GM21619 (cell line): ENCODE data around the gene SERPIND1.
"Not testable (repeated sequence)": the region's sequence is repeated elsewhere in the genome, so short reads cannot be mapped to it uniquely, and the experiment has no call there.

Experiments
- ATAC-seq: cut with Tn5 transposase; IDR thresholded peaks from one replicate; pipeline ENCODE4 v1.9.1; 2021; ENCODE audit not compliant: unreplicated experiment

The SERPIND1 gene

DNA sequence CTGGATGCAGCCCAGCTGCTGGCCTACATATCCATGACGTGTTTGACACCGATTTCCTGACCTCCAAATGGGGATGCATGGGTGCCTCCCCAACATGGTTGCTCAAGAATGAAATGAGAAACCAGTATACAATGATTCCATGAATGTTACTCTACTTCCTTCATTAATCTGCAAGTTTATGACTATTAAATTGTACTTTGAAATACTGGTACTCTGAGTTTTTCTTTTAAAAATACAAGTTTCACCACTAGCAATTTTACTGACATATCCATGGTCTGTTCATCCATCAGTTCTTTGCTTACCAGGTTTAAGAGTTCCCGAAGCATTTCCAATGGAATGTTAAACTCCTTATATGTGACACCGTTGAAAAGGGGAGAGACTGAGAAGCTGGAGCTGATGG, 39.1 kb downstream of the SERPIND1 start:
- ATAC-seq: no peak

DNA sequence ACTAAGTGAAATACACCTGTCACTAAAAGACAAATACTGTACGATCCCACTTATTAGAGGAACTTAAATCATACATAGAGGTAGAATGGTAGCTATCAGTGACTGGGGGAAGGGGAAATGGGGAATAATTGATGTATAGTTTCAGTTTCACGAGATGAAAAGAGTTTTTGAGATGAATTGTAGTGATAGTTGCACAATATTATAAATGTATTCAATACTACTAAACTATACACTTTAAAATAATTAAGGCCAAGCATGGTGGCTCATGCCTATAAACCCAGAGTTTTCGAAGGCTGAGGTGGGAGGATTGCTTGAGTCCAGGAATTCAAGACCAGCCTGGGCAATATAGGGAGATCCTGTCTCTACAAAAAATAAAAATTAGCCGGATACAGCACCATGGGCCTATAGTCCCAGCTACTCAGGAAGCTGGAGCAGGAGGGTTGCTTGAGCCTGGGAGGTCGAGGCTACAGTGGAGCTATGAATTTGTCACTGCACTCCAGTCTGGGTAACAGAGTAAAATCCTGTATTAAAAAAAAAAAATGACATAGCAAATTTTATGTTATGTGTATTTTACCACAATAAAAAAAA, 40.4 kb downstream of the SERPIND1 start:
- no peak for ATAC-seq

DNA sequence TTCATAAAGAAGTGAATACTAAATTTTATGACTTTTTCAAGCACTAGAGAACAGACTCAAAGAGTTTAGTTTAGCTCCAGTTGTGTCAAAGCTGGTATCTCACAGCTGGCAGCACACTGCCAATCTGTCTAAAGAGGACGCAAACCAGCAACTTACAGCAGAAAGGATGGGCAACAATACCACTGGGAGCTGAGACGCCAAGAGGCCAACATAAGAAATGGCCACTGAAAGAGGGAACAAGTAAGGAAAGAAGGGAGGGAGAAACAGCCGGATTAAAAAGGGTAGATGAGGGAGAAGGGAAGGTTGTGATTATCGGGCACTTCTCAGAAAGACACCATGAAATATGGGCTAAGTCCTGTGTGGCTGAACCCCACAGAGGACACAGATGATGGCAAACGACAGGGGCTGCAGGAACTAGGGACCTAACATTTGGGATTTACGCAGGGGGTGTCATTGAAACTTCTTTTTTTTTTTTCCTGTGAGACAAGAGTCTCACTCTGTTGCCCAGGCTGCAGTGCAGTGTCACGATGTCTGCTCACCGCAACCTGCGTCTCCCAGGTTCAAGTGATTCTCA, 41.7 kb downstream of the SERPIND1 start:
- no peak for ATAC-seq

DNA sequence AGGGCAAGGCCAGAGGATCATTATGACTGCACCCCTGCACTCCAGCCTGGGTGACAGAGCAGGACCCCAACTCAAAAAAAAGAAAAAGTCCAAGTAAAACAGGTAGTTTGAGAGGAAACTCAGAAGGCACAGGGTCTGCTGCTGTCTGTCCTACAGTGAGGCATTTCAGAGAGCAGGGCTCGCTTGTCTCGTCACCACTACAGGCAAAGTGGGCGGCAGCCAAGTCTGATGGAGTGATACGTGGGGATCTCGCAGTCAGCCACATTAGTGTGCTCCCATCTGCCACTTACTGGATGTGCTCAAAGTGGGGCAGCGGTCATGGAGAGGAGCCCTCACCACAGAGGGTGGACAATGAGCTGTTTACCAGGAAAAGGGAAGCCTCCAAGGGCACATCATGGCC, 42.6 kb downstream of the SERPIND1 start:
- ATAC-seq: no peak

DNA sequence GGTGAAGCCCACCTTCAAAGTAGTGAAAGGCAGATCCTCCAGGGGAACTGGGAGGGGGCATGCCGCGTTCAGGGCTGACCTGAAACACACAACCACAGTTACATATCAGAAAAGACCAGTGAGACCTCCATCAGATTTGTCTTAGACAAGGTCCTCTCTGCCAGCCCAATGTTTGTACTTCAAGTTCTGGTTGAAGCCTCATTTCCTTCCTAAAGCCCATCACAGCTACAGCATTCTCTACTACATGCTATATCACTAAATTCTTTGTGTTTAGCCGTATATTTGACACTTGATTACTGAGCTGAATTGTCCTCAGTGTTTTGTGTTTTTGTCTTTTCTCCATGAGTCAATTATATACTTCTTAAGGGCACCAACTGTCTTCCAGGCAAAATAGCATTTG, 44.6 kb downstream of the SERPIND1 start:
- ATAC-seq: no peak

DNA sequence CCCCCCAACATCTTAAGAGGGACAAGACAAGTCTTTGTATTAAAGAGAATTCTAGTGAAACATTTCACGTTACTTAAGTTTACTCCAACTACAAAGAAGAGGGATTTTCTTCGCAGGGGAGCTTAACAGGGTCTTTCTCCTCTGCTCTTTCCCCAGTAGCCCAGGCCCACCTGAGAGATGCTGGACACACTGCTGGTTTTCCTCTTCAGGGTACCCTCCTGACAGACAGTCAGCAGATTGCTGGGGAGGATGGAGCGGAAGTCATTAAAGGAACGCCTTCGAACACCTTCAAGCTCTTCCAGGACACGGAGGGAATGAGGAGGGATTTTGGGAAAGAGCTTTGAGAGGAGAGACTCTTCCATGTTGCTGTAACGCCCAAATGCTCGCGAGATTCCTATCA, 45.6 kb downstream of the SERPIND1 start:
- ATAC-seq: no peak

DNA sequence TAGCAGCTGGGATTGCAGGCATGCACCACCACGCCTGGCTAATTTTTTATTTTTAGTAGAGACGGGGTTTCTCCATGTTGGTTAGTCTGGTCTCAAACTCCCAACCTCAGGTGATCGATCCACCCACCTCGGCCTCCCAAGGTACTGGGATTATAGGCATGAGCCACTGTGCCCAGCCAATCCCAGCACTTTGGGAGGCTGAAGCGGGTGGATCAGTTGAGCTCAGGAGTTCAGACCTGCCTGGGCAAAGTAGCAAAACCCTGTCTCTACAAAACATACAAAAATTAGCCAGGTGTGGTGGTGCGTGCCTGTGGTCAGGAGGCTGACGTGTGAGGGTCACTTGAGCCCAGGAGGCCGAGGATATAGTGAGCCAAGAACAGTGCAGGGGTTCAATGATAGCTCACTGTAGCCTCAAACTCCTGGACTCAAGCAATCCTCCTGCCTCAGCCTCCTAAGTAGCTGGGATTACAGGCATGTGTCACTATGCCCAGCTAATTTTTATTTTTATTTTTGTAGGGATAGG, 47.9 kb downstream of the SERPIND1 start:
- not testable (repeated sequence) for ATAC-seq

DNA sequence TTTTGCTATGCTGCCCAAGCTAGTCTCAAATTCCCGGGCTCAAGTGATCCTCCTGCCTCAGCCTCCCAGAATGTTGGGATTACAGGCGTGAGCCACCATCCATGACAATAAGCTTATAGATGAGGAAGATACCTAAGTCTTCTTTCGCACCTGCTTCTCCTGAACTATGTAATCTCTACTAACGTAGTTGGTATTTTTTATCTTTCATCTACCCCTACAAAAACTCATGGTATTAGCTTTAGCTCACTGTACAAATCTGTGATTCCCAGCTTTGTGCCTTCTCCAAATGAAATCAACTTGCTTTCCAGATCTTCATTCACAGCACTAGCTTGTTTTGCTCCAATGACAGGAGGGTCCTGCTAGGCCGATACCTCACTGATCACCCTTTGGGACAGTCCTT, 48.3 kb downstream of the SERPIND1 start:
- no peak for ATAC-seq

DNA sequence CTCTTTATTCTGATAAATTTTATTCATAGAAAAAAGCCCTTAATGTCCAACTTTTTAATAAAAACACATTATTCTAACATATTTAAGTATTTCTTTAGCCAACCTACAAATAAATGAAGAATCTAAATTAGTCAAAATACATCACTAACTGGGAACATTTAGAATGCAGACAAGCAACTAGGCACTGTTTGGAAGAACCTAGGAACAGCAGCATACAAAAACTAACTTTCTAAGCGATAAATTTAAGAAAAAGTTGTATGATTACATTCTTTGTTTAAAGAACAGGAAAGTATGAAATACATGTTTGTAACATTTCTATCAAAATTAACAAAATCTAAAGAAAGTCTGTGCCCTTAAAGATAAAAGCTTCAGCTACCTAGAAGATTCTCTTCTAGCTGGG, 49.4 kb downstream of the SERPIND1 start:
- ATAC-seq: no peak

DNA sequence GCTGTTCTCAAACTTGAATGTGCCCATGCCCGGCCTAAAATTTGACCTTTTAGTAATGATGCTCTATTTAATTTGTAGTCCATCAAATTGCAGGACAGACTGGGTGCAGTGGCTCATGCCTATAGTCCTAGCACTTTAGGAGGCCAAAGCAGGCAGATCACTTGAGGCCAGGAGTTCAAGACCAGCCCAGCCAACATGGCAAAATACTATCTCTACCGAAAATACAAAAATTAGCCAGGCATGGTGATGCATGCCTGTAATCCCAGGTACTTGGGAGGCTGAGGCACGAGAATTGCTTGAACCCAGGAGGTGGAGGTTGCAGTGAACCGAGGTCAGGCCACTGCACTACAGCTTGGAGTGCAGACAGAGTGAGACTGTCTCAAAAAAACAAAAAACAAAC, 51.3 kb downstream of the SERPIND1 start:
- not testable (repeated sequence) for ATAC-seq

DNA sequence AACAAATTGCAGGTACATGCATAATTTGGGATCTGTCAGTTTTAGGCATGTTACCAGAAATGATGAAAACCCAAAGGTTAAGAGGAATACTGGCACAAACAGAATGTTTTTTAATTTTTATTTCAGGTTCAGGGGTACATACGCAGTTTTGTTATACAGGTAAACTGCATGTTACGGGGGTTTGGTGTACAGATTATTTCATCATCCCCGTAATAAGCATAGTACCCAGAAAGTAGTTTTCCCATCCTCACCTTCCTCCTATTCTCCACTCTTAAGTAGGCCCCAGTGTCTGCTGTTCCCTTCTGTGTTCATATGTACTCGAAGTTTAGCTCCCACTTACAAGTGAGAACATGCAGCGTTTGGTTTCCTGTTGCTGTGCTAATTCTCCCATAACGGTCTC, 51.7 kb downstream of the SERPIND1 start:
- no peak for ATAC-seq

DNA sequence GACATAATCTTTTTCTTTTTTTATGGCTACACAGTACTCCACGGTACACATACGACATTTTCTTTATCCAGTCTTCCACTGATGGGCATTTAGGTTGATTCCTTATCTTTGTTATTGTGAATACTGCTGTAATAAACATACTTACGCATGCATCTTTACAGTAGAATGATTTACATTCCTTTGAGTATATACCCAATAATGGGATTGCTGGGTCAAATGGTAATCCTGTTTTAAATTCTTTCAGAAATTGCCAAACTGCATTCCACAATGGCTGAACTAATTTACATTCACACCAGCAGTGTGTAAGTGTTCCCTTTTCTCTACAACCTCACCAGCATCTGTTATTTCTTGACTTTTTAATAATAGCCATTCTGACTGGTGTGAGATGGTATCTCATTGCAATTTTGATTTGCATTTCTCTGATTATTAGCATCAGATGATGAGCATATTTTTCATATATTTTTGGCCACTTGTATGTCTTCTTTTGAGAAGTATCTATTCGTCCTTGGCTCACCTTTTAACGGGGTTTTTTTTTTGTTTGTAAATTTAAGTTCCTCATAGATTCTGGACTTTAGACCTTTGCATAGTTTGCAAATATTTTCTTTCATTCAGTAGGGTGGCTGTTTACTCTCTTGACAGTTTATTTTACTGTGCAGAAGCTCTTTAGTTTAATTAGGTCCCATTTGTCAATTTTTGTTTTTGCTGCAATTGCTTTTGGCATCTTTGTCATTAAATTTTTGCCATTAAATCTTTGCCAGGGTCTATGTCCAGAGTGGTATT, 52.6 kb downstream of the SERPIND1 start:
- ATAC-seq: not testable (repeated sequence)

DNA sequence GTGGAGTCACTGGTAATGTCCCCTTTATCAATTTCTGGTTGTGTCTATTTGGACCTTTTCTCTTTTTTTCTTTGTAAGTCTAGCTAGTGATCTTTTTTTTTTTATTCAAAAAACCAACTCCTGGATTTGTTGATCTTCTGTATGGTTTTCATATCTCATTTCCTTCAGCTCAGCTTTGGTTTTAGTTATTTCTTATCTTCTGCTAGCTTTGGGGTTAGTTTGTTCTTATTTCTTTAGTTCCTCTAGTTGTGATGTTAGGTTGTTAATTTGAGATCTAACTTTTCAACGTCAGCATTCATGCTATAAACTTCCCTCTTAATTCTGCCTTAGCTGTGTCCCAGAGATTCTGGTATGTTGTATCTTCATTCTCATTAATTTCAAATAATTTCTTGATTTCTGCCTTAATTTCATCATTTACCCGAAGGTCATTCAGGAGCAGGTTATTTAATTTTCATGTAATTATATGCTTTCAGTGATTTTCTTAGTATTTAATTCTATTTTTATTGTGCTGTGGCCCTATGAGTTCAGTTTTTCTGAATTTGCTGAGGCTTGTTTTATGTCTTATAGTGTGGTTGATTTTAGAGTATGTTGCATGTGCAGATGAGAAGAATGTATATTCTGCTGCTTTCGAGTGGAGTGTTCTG, 55.7 kb downstream of the SERPIND1 start:
- ATAC-seq: no peak

DNA sequence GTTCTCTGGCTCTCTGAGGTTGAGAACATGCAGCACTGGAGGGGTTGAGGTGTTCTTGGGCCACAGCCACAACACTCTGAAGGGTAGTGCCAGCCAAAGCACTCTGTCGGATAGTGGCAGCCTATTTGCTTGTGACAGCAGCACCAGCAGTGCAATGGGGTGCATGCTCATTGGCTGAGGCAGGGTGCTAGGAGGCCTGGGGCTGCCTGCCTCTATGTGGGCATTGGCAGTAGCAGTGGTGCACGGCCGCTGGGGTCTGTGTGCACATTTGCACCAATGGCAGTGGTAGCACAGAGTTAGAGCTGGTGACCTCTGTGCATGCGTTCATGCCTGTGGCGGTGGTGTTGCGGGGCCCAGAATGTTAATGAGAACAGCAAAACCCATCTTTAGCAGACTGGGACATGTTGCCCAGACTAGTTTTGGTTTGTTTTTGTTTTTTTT, 59.3 kb downstream of the SERPIND1 start:
- ATAC-seq: no peak

DNA sequence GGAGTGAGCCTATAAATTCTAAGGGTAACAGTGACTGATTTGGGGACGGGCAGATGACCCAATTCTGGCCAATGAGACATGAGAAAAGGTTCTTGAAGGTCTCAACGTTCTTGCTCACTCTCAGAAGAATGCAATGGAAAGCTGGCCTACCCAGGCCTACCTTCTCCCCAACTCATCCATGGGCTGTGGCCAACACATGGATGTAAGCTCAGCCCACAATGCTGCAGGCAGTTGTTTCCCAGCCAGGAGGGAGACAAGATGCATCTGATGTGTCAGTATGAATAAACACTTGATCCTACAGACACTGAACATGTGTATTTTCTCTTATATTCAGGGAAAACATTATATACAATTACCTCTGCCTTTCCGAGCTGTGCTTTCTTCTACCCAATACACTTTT, 60.3 kb downstream of the SERPIND1 start:
- no peak for ATAC-seq

DNA sequence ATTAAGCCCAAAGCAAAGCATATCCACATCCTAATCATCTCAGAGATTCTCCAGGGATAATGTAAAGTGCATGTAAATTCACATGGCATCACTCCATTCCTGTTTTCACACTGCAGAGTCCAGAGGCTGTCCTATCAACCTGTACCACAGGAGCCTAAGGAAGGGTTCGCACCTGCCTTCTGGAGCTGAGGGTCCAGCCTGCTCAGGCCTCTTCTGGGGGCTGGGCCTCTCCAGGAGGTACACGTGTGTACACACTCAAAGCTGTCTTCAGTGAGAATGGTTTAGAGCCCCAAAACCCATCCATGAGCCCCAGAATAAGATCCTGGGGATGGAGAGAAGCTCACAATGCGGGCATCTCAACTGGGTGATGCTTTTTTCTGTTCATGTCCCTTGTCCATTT, 60.8 kb downstream of the SERPIND1 start:
- no peak for ATAC-seq
